K562 (cell line): Measurements from ENCODE around the gene AKT3. TPM values are rescaled to one million over a fixed set of nuclear protein-coding genes. Genes with fewer than 3 reads are reported as not detected.

Experiments used
- CSDE1 ChIP-seq, 2 experiments: fragments of 450-650 bp; IDR thresholded peaks; 2 replicates each; pipeline ENCODE4 v1.6.1; 2016; ENCODE audit warnings: mild to moderate bottlenecking in 1 of 2
- HINFP ChIP-seq: fragments of 450-650 bp; conservative IDR thresholded peaks from 2 replicates; pipeline ENCODE4 v1.6.1; 2016; ENCODE audit warnings: missing genetic modification characterization, low read depth, mild to moderate bottlenecking, control low read depth, missing compliant biosample characterization
- MEIS2 ChIP-seq: fragments of 450-650 bp; IDR thresholded peaks from 2 replicates; pipeline ENCODE4 v1.6.1; 2014; ENCODE audit warnings: mild to moderate bottlenecking; ENCODE audit not compliant: partially characterized antibody
- STAT5B ChIP-seq: fragments of 250-450 bp; sonication (Bioruptor Pico); IDR thresholded peaks from 2 replicates; pipeline ENCODE4 v1.8.0; 2021; ENCODE audit warnings: mild to moderate bottlenecking, inconsistent platforms
- ZNF41 ChIP-seq: fragments of 250-450 bp; sonication (Bioruptor Pico); conservative IDR thresholded peaks from 2 replicates; pipeline ENCODE4 v1.4.0; 2020; ENCODE audit warnings: mild to moderate bottlenecking
- polyA plus RNA-seq, 8 experiments: library from polyadenylated mRNA; depleted of rRNA in 4 of 8; stranded (reverse) in 5 of 8; unstranded in 3 of 8; fragments of >200 nt; fragmentation: Nextera tagmentation in 2 of 8; fragmentation: Illumina TruSeq in 1 of 8; extraction: Ambion mirVana in 2 of 8; extraction: Trizol in 1 of 8; gene quantifications; 2 replicates each; pipeline versions ENCODE4 v1.2.1 to v1.2.3, GENCODE V29; 2011 to 2014; ENCODE audit warnings: inconsistent platforms in 1 of 8, missing spikeins in 1 of 8
- total RNA-seq, 7 experiments: library from RNA; depleted of rRNA in 6 of 7; stranded (reverse); fragments of >200 nt in 6 of 7; fragmentation: Illumina TruSeq in 2 of 7; extraction: Trizol in 2 of 7; gene quantifications; 2 replicates each; pipeline versions ENCODE4 v1.2.1 to v1.2.3, GENCODE V29; 2011 to 2021; ENCODE audit warnings: low replicate concordance in 1 of 7
- TF ChIP-seq, protein P1 (sequence below), 2 experiments: fragments of 450-650 bp in 1 of 2; sonication (generic) in 1 of 2; formaldehyde crosslinking in 1 of 2; IDR thresholded peaks; 2 replicates each; pipeline versions ENCODE4 v1.7.1 to v1.9.0; 2016 to 2022; ENCODE audit warnings: inconsistent platforms in 1 of 2, mild to moderate bottlenecking in 1 of 2, missing genetic modification reagents in 1 of 2
- TF ChIP-seq, protein P2 (sequence below): fragments of 250-450 bp; sonication (Bioruptor Pico); IDR thresholded peaks from 2 replicates; pipeline ENCODE4 v1.5.0; 2021

AKT3 gene
- total and polyA plus RNA-seq, 9 of the 15 experiments (the other 6 are each of a cell fraction or from before 2014, with no cell fraction given) = 0.04 to 0.54 (median 0.18) TPM; not detected in 1

DNA sequence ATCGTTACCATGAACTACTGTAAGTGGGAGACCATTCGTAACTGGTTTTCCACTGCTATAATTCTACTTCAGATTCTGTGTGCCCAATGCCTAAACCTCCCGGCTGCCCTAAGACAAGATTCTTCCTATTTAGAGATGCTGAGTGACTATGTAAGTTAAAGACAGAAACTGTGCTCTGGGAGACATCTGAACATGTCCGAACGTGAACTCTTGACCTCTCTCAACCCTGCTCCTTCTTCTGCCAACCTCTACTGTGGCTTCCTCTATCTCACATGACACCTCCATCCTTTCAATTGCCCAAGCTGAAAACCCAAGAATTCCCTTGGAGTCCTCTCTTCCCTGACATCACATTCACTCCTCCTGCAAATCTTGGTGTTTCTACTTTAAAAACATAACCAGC, 182.9 kb downstream of the AKT3 start (continued):
- TF ChIP-seq, protein P1, sequence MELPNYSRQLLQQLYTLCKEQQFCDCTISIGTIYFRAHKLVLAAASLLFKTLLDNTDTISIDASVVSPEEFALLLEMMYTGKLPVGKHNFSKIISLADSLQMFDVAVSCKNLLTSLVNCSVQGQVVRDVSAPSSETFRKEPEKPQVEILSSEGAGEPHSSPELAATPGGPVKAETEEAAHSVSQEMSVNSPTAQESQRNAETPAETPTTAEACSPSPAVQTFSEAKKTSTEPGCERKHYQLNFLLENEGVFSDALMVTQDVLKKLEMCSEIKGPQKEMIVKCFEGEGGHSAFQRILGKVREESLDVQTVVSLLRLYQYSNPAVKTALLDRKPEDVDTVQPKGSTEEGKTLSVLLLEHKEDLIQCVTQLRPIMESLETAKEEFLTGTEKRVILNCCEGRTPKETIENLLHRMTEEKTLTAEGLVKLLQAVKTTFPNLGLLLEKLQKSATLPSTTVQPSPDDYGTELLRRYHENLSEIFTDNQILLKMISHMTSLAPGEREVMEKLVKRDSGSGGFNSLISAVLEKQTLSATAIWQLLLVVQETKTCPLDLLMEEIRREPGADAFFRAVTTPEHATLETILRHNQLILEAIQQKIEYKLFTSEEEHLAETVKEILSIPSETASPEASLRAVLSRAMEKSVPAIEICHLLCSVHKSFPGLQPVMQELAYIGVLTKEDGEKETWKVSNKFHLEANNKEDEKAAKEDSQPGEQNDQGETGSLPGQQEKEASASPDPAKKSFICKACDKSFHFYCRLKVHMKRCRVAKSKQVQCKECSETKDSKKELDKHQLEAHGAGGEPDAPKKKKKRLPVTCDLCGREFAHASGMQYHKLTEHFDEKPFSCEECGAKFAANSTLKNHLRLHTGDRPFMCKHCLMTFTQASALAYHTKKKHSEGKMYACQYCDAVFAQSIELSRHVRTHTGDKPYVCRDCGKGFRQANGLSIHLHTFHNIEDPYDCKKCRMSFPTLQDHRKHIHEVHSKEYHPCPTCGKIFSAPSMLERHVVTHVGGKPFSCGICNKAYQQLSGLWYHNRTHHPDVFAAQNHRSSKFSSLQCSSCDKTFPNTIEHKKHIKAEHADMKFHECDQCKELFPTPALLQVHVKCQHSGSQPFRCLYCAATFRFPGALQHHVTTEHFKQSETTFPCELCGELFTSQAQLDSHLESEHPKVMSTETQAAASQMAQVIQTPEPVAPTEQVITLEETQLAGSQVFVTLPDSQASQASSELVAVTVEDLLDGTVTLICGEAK (IDR thresholded peaks at IDR 0.05) = no peak
- TF ChIP-seq, protein P1 (CRISPR knock-in tag; IDR thresholded peaks at IDR 0.05) = no peak
- TF ChIP-seq, protein P2, sequence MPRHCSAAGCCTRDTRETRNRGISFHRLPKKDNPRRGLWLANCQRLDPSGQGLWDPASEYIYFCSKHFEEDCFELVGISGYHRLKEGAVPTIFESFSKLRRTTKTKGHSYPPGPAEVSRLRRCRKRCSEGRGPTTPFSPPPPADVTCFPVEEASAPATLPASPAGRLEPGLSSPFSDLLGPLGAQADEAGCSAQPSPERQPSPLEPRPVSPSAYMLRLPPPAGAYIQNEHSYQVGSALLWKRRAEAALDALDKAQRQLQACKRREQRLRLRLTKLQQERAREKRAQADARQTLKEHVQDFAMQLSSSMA = no peak
- TF ChIP-seq ZNF41 (CRISPR knock-in tag) (no peak), HINFP (tag) (no peak), MEIS2 (no peak), STAT5B (CRISPR knock-in tag) (no peak), CSDE1 (IDR thresholded peaks at IDR 0.05) (no peak)
- TF ChIP-seq, all 486 proteins: peak for 0
